PC-3 (cell line): ENCODE results near the gene VPS37B. TPM values are rescaled to one million over a fixed set of nuclear protein-coding genes. Genes with fewer than 3 reads are reported as not detected.

Experiments used
- ATAC-seq: fragments of 200-7000 bp; cut with Tn5 transposase; 2 replicates; pipeline ENCODE4 v1.9.1; 2020; ENCODE audit warnings: mild to moderate bottlenecking, moderate library complexity
- BruUV-seq: library from RNA; stranded (reverse); fragments of 400-500 nt; replicated peaks from 2 replicates; lab custom pipeline; 2021; lab: Mats Ljungman, UMichigan
- CTCF ChIA-PET: fragments of 300-600 bp; sonication (Branson Sonifier 250); formaldehyde crosslinking; loops from one replicate; lab custom pipeline; 2022; ENCODE audit warnings: antibody characterized with exemption; lab: Charles Lee
- POLR2A ChIA-PET: fragments of 300-600 bp; sonication (Branson Sonifier 250); formaldehyde crosslinking; loops from one replicate; lab custom pipeline; 2022; ENCODE audit warnings: antibody characterized with exemption; ENCODE audit not compliant: unreplicated experiment; lab: Charles Lee
- DNase-seq: peaks from one replicate; pipeline ENCODE4 v3.0.0-alpha.2; 2015
- H2AFZ ChIP-seq: fragments of 300-600 bp; sonication (generic); 2 replicates; pipeline ENCODE4 v1.6.0; 2016; ENCODE audit warnings: antibody characterized with exemption, low read length
- H3F3A ChIP-seq: fragments of 300-600 bp; sonication (generic); one replicate; pipeline ENCODE4 v1.6.0; 2017; ENCODE audit warnings: antibody characterized with exemption, low read length, control low read depth, mild to moderate bottlenecking; ENCODE audit not compliant: unreplicated experiment
- H3K27ac ChIP-seq: fragments of 300-600 bp; sonication (generic); 2 replicates; pipeline ENCODE4 v1.5.1; 2016; ENCODE audit warnings: mild to moderate bottlenecking, low read length
- H3K27me3 ChIP-seq: fragments of 300-600 bp; sonication (generic); 2 replicates; pipeline ENCODE4 v1.6.1; 2016; ENCODE audit warnings: low read length, mixed read lengths
- H3K36me3 ChIP-seq: fragments of 300-600 bp; sonication (generic); 2 replicates; pipeline ENCODE4 v1.6.1; 2016; ENCODE audit warnings: low read depth, mixed run types, low read length, mixed read lengths
- H3K4me1 ChIP-seq: fragments of 300-600 bp; sonication (generic); 2 replicates; pipeline ENCODE4 v1.5.1; 2016; ENCODE audit warnings: low read length; ENCODE audit not compliant: insufficient read depth
- H3K4me2 ChIP-seq: fragments of 300-600 bp; sonication (generic); 2 replicates; pipeline ENCODE4 v1.6.0; 2016; ENCODE audit warnings: low read length
- H3K4me3 ChIP-seq: fragments of 300-600 bp; sonication (generic); 2 replicates; pipeline ENCODE4 v1.5.1; 2016; ENCODE audit warnings: mild to moderate bottlenecking, low read length, mixed read lengths
- H3K79me2 ChIP-seq: fragments of 300-600 bp; sonication (generic); 2 replicates; pipeline ENCODE4 v1.6.1; 2017; ENCODE audit warnings: low read length, mixed read lengths
- H3K9ac ChIP-seq: fragments of 300-600 bp; sonication (generic); 2 replicates; pipeline ENCODE4 v1.6.0; 2016; ENCODE audit warnings: mild to moderate bottlenecking, low read length
- H3K9me2 ChIP-seq: fragments of 300-600 bp; sonication (generic); replicated peaks from 2 replicates; pipeline ENCODE4 v1.6.1; 2016; ENCODE audit warnings: mixed run types, low read length, mixed read lengths
- H3K9me3 ChIP-seq: fragments of 300-600 bp; sonication (generic); 2 replicates; pipeline ENCODE4 v1.6.1; 2016; ENCODE audit warnings: low read length, mixed read lengths
- H4K20me1 ChIP-seq: fragments of 300-600 bp; sonication (generic); 2 replicates; pipeline ENCODE4 v1.6.1; 2016; ENCODE audit warnings: low read length, mixed read lengths
- CTCF ChIP-seq: fragments of 300-600 bp; sonication (generic); conservative IDR thresholded peaks from 2 replicates; pipeline ENCODE4 v1.5.1; 2017; ENCODE audit warnings: antibody characterized with exemption, low read depth, mild to moderate bottlenecking, low read length
- EZH2 ChIP-seq: fragments of 300-600 bp; sonication (generic); IDR thresholded peaks from one replicate; pipeline ENCODE4 v1.6.1; 2017; ENCODE audit warnings: antibody characterized with exemption, mild to moderate bottlenecking, low read length; ENCODE audit not compliant: unreplicated experiment
- EZH2phosphoT487 ChIP-seq: fragments of 300-600 bp; sonication (generic); IDR thresholded peaks from 2 replicates; pipeline ENCODE4 v1.6.1; 2018; ENCODE audit warnings: mild to moderate bottlenecking, antibody characterized with exemption, low read length, borderline replicate concordance
- intact Hi-C: fragments of 100-400 bp; cut with micrococcal nuclease; formaldehyde crosslinking; loops from 2 replicates; pipeline ENCODE4 v1.9.0; 2023
- total RNA-seq: library from RNA; depleted of rRNA; stranded (reverse); fragments of >200 nt; gene quantifications from 2 replicates; pipeline ENCODE4 v1.2.3, GENCODE V29; 2014

The VPS37B gene
- total RNA-seq, 1 experiment from 2014 or later = 74.3 TPM

- TF ChIP-seq EZH2 (no peak), CTCF (no peak), EZH2phosphoT487 (no peak)
- 0 out of 2 replicates have a peak, but pooled peaks cover 3% of the 10 kb centered on the region for H3K36me3 ChIP-seq
- H3K9ac ChIP-seq = no peak overlapping the region
- peaks cover 7% of the 10 kb centered on the region for H3F3A ChIP-seq
- H2AFZ ChIP-seq = no peak overlapping the region
- no peak overlapping the region for H3K27ac ChIP-seq
- no peak for ATAC-seq
- H3K79me2 ChIP-seq = peaks cover 71% of the 10 kb centered on the region
- peaks cover 56% of the 10 kb centered on the region for H3K4me1 ChIP-seq
- intact Hi-C loops = loop anchor here (10.0 kb wide), 1 partner anchor 64 kb away; the partner anchor contains the start of gene CCDC62
- H3K4me2 ChIP-seq = no peak overlapping the region
- no peaks in the 10 kb centered on the region for H3K9me2 ChIP-seq
- ChIA-PET POLR2A (no interaction called here), CTCF (no interaction called here)
- DNase-seq = no peak
- no TSS peak for BruUV-seq
- H3K4me3 ChIP-seq = no peak overlapping the region
- no peaks in the 10 kb centered on the region for H3K9me3 ChIP-seq
- no peaks in the 10 kb centered on the region for H4K20me1 ChIP-seq
- no peaks in the 10 kb centered on the region for H3K27me3 ChIP-seq
These were observed 57.1 kb downstream of the VPS37B start for GRCh38 chr12:122838841-122839240.

DNA sequence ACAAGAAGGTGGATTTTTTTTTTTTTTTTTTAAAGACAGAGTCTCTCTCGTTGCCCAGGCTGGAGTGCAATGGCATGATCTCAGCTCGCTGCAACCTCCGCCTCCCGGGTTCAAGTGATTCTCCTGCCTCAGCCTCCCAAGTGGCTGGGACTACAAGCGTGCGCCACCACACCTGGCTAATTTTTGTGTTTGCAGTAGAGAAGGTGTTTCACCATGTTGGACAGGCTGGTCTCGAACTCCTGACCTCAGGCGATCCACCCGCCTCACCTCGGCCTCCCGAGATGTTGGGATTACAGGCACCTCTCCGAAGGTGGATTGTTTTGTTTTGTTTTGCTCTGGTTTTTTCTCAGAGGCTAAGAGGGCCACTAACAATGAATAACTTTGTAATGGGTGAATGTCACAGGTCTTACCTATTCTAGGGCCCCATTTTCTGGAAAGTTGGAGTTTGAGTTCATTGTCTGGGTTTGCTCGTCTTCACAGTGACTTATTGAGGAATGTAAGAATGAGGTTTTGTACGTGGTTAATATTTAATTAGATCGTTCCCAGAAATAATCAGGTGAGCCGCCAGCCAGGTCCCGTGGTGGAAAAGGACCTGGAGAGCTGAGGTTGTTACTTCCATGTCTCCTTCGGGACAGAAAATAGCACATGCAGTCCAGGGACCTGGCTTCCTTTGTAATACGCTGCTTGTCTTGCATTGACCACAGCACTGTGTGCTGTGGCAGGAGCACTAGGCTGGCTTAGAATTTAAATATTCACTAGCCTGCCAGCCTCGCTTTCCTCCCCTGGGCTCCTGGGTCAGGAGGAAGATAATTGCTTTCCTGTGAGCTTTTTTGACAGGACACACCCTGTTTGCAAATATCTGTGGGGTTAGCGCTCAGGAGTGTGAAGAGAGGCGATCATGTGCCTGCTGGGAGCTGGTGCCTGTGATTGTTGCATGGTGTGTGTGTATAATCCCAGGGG lies 58.3 kb downstream of the VPS37B start:
- no TSS peak for BruUV-seq
- H4K20me1 ChIP-seq = no peaks in the 10 kb centered on the region
- H3K9ac ChIP-seq = no peak overlapping the region
- peaks cover 7% of the 10 kb centered on the region for H3F3A ChIP-seq
- no peak overlapping the region for H2AFZ ChIP-seq
- DNase-seq (peak; percentile 31), ATAC-seq (no peak)
- no peaks in the 10 kb centered on the region for H3K27me3 ChIP-seq
- intact Hi-C loops = loop anchor here (10.0 kb wide), 1 partner anchor 63 kb away; the partner anchor contains the start of gene CCDC62
- H3K79me2 ChIP-seq = peaks cover 60% of the 10 kb centered on the region
- 0 out of 2 replicates have a peak, but pooled peaks cover 3% of the 10 kb centered on the region for H3K36me3 ChIP-seq
- H3K9me3 ChIP-seq = no peaks in the 10 kb centered on the region
- H3K4me3 ChIP-seq = peak overlapping the region; percentile 69; the same call in 1 of the 2 replicates
- CTCF ChIA-PET = no interaction called here
- no peaks in the 10 kb centered on the region for H3K9me2 ChIP-seq
- TF ChIP-seq CTCF = no peak
- no peak for TF ChIP-seq EZH2
- no peak for TF ChIP-seq EZH2phosphoT487
- H3K27ac ChIP-seq = no peak overlapping the region
- H3K4me2 ChIP-seq = peak overlapping the region; percentile 92
- H3K4me1 ChIP-seq = peaks cover 56% of the 10 kb centered on the region
- POLR2A ChIA-PET = interaction anchor here (0.5 to 0.6 kb wide), 2 partner anchors 11 to 1713 kb away, joined by 3 to 17 read pairs; no protein-coding TSS in a partner anchor
